GM19238 (cell line): ENCODE measurements around the gene ALDH1A2.
"Not testable (repeated sequence)": the region's sequence is repeated elsewhere in the genome, so short reads cannot be mapped to it uniquely, and the experiment has no call there.

Source experiments
- DNase-seq: peaks from one replicate; pipeline ENCODE4 v3.0.0; 2011; ENCODE audit warnings: low spot score; ENCODE audit not compliant: insufficient read length

ALDH1A2 gene

DNA sequence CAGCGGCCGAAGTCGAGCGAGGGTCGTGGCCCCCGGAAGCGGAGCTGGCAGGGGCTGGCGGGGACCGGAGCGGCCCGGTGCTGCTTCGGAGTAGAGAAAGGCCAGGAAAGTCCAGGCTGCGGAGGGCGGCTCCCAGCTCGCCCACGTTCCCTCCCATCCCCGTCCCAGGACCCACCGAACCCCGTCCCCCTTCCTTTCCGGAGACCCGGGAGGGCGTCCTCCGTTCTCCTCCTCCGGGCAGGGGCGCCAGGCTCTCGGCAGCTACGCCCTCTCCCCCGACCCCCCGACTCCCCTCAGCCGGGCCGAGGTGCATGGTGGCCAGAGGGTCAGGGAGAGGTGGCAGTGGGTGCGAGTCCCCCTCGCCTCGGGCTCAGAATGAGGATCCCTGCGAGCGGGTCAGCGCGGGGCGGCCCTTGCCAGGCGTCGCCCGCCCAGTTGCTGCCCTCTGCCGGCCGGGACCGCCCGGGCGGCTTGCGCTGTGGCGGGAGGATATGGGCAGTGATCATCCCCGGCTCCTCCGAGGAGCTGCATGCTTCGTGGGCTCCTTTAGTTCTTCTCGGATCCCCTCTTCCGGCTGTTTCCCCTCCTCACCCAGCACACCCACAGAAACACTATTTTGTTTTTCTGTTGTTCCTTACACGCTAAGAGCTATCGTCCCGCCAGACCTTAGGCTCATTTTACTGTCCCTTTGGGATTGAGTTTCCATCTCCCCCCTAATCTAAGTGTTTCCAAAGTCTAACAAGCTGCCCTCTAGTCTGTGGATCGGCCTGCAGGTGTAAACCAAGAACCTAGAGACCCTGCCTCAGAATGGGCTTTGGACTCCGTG, 744 bp upstream of the ALDH1A2 start:
- peak; percentile 31 for DNase-seq

DNA sequence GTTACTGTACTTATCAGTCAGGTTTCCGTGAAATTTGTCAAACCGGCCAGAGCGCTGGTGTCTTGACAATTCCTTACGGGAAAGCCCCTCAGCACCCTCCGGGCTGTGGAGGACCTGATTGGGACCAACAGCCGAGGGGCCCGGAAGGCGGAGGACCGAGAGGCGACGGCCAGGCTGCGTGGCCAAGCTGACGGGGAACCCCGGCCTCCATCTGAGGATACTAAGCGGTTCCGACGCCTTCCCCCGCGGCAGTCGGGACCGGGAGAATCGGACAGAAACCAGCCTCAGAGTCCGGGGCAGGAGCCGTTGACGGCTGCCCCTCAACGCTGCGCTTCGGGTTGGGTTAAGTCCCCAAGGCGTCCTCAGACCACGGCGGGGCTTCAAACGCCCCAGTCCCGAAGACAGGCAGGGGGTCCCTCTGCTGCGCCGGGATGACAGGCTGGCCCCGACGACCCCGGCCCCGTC, 499 bp downstream of the ALDH1A2 start:
- no peak for DNase-seq

DNA sequence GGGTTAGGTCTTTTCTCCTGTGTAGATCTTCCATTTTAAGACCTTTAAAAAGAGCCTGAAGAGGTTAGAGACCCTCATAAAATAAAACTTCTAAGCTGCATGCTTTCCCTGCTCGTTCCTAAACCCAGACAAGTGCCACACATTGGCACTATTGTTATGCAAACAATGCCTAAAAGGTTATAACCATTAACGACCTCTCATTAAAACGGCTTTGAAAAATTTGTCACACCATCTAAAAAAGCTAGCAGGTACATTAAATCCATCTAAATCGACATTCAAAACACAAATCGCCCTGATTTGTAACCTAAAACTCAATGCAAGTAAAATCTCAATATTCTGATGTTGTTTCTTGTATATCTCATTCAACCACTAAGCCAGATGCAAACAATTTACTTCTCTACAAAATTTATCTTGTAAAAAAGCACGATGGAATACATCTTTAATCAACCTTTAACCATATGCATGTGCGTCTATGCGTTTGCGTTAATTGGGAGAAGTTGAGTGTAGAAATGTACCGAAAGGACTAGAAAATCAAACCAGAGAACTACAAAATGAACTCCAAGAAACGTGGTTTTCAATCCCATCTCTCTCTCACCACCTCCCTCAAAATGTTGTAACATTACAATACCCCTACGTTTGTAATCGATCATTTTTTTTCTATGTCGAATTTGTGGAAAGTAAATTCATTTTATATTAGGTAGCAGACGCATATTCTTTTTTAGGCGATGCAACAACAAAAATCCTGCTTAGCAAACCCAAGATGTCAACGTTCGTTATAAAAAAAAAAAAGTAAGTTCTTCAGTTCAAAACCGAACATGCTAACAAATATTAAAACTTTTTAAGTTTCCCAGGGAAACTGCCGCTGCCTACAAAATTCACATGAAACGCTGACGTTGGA, 1.2 kb downstream of the ALDH1A2 start:
- no peak for DNase-seq

DNA sequence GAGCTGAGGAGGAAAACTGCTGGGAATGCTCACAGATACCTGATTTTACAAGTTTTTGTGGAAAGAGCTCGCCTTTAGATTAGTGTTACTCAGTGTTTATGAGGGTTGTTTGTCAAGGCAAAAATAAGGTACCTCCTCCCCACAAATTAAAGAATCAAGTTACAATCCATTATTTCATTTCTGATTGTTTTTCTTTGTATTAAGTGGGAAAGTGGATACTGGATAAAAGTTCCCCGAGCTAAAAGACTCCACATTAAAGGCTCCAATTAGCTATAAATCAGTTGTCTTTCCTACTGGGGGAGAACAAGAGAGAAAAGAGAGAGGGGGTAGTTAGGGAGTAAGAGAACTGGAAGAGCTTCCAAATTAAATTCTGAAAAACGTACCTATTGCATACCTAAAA, 1.9 kb downstream of the ALDH1A2 start:
- no peak for DNase-seq

DNA sequence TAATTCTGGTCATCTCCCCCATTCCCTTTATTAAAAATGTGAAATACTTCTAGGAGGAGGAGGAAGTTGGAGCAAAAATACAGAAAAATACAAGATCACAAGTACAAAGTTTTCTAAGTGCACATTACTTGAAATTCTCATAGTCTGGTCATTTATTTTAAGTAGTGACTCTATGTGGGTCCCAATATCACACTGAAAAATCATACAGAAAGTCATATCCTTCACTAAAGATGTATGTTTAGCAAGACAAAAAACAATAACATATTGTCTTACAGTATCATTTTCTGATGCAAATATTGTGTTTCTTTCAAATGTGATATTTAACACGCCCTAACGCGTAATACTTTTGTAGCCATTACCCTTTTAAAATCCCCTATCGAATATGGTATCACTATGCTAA, 2.5 kb downstream of the ALDH1A2 start:
- no peak for DNase-seq

DNA sequence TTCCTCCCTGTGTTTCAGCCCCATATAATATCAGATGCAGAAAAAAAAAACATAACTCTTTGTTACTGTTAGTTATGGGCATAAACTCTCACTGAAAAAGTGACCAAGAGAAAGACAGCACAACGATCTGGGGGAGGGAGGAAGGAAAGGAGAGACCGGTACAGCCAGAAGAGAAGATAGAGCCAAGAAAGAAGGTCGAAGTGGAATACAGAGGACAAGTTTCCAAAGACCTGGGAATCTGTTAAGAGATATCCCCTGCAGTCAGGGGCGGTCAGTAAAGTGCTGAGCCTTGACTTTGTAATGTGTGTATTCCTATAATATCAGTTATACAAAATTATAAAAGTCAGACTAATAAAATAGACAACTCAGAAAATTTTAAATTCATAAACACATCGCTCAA, 3.3 kb downstream of the ALDH1A2 start:
- DNase-seq: no peak

DNA sequence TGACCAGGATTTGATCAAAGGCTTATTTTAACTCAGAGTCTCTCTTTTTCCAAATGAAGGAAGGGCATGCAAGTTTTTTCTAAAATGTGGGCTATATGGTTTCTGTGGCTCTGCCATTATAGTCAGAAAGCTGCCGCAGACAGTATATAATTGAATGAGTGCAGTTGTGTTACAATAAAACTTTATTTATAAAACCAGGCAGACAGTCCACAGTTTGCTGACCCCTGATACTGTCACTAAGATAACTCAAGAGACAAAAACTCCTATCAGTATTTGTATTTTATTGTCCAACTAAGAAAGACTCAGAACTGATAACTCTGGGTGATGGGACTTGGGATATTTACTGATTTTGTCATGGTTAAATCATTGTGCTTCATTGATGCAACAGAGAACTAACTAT, 4.9 kb downstream of the ALDH1A2 start:
- DNase-seq: no peak

DNA sequence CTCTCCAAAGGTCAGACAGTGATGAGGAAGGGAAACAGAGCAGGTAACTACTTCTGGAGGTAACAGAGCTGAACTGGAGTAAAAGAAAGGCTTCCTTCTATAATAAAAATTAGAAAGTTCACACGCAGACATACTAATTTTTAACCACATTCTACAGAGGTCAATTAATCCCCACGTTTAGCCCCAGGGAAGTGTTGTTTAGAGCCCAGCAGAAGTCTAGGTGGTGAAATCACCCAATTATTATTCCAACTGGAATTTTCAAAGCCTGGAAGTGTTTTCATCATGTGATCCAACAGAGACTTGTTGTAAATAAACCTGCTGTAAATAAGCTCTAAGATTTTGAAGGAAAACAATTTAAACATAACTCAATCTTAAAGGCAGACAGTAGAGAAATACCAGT, 6.8 kb downstream of the ALDH1A2 start:
- no peak for DNase-seq

DNA sequence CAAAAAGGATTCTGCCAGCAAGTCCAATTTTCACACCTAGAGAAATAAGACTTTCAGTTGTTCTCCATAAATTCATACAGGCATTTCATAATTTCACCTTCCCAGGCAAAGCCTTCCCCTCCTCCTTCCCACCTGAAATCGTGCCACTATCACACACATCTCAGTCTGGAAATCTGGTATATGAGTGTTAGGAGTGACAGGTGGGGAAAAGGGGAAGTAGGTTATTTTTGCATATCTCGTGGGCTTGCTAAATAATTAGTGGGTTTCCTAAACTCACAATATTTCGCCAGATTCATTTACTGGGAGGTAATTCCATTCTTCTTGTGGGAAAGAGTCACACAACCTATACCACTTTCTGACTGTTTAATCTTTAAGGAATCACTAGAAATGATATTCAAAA, 7.4 kb downstream of the ALDH1A2 start:
- DNase-seq: no peak

DNA sequence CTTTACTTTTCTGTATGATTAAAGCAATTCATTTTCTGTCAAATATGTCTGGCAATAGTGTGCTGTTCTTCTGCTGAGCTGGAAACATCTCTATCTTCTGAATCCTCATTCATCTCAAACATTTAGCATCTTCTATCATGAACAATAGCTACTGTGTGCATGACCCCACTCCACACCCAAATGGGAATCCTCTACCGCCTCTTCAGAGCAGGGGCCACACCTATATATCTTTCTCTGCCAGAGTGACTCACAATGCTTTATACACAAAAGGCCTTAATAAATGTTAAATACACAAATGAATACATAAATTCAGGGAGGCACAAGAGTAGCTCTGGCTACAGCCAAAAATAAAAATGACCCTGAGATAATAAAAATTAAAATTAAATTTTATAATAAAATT, 8.0 kb downstream of the ALDH1A2 start:
- no peak for DNase-seq

DNA sequence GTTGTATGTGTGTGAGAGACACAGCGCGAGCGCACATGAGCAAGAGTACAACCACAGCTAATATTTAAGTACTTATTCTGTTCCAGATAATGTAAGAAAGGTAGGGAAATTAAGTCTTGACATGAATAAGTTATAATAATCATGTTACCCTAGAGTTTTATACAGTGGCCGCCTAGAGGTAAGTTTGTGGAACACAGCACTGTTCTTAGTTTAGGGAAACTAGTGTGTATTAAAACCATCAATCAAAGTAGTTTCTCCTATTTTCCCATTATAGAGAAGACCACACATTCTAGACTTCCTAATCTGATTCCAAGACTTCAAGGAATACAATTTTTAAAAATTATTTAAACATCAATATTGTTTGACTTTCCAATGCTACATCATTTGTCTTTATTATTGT, 9.5 kb downstream of the ALDH1A2 start:
- no peak for DNase-seq

DNA sequence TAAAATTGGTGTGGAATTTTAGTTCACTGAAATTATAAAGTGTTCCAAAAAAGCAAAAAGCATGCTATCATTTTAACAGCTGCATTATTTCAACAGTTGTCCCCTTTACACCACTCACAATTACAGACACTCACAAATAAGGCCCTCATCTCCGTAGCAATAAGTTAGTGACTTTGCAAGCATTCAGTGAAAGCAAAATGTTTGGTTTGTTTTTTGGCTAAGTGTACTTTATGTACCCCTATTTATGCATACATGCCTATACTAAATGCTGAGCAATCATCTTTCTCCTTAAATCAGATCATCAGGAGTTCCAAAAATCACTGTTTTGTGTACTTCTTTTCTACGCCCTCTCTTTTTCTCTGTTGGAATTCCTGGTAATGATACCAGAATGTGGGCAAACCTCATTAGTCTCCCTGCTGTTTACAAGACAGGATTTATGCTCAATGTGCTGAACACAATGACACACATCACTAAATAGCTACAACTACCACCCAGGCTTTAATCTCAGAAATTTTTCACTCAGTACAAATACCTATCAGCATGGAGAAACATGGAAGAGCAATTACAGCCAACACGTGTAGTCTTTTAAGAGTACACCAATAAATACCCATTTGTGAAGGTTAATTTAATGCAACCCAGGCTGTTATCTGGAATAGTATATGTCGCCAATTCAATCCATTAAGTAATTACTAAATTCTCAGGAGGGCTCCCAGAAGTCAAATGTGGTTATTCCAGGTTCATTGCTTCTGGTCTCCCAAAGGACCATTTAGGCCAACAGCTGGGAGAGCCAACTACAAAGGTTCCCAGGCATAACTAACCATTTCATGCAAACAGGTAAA, 12.0 kb downstream of the ALDH1A2 start:
- no peak for DNase-seq

DNA sequence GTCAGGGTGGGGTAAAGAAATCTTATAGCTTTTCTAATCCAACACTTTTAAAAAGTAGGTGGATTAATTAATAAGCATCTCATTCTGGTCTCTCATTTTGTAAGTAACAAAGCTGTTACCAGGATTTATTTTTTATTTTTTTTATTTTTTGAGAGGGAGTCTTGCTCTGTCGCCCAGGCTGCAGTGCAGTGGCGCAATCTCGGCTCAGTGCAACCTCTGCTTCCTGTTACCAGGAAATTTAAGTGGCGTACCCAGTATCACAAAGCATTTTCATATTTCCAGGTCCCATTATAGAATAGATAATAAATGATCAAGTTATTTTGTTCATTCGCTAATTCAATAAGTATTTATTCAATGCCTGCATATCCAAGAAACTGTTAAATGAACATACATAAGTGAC, 13.2 kb downstream of the ALDH1A2 start:
- no peak for DNase-seq

DNA sequence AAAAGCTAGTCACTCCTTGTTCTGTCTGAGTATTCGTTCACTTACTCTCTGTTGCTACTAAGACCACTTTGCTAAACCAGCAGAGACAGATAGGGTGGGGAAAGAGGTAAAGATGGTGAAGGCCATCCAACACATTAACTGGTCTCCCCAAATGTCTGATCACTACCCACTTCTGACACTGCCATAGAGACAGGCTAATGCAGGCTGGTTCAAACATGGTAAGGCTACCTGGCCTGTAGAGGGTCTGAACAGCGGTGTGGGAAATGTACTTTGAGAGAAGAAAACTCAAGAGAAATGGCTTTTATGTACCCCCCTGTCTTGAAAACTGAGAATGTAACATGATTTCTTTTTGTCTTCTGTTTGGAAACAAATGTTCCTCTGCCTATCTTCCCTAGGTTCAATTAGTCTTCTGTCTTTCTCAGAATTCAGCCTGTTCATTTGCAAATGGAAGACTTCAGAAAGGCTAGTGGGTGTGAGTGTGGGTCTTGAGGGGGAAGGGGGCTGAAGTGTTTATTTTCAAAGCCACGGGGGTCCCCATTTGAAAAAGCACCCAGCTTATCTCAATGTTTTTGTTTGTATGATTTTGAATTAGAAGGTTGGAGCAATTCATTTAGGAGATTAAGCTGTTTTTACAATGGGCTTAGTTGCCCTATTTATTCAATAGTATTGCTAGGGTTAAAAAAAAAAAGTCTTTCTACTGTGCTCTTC, 15.8 kb downstream of the ALDH1A2 start:
- no peak for DNase-seq

DNA sequence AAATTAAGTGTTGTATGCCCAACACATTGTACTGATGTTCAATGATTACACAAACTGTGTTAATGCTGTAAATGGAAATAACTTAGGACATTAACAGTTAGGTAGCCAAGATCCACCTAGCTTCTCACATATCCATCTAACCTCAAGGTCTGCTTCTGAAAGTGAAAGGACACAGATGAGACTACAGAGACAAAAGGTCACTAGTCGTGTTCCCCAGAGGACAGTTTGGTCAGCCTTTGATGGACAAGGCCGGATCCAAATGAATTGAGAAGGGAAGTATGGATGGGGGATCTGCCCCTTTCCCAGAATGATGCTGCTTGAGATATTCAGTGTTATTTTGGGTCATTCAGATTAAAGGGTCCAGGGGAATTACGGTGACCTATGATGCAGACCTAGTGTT, 17.2 kb downstream of the ALDH1A2 start:
- DNase-seq: no peak

DNA sequence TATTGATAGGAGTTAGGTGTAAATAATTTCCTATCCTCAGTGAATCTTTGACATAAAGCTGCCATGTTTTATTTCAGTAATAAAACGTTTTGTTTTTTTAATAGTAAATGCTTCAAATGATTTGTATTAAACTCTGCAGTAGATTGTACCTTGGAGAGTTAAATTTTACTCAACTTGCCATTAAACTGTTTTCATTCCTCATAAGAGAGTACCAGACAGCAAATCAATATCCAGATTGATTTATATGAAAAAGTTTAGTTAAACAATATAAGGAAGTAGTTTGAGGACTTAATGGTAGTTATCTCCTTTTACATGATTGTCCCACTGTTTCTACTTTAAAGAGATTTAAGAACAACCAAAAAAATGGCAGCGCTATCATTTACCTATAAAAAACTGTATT, 18.4 kb downstream of the ALDH1A2 start:
- no peak for DNase-seq

DNA sequence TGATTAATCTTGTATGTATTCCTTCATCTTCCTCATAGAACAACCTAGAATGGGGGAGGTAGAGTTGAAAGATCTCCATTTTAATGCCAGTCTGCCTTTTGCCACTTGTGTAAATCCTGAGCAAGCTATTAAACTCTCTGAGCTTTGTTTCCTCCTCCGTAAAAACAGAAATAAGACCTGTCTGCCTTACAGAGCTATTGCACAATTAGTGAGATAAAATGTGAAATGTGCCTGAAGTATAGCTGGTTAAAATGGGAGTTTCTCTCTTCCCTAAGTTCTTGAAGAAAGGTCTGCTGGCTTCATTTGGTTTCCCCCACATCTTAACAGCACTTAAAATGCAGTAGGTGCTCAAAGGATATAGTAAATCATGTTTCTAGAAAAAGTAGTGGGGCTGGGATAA, 19.0 kb downstream of the ALDH1A2 start:
- DNase-seq: no peak

DNA sequence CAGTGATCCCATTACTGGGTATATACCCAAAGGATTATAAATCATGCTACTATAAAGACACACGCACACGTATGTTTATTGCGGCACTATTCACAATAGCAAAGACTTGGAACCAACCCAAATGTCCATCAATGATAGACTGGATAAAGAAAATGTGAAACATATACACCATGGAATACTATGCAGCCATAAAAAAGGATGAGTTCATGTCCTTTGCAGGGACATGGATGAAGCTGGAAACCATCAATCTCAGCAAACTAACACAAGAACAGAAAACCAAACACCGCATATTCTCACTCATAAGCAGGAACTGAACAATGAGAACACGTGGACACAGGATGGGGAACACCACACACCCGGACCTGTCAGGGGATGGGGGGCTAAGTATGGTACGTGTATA, 20.1 kb downstream of the ALDH1A2 start:
- DNase-seq: not testable (repeated sequence)

DNA sequence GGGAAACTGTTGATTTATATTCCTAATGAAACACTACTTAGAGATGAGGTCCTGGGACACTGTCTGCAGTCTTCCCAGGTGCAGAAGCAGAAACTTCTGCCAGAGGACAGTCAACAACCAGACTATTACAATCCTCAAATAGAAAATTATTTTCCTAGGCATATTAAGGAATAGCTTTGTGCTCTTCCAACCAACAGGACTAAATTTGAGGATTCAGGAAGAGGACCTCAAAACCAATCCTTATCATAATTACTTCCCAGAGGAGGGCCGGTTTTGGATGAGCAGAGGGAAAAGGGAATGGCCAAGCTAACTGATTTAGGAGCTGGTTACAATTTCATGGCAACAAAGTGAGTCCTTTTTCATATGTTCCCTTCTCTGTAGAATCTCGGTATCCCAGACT, 21.0 kb downstream of the ALDH1A2 start:
- DNase-seq: no peak

DNA sequence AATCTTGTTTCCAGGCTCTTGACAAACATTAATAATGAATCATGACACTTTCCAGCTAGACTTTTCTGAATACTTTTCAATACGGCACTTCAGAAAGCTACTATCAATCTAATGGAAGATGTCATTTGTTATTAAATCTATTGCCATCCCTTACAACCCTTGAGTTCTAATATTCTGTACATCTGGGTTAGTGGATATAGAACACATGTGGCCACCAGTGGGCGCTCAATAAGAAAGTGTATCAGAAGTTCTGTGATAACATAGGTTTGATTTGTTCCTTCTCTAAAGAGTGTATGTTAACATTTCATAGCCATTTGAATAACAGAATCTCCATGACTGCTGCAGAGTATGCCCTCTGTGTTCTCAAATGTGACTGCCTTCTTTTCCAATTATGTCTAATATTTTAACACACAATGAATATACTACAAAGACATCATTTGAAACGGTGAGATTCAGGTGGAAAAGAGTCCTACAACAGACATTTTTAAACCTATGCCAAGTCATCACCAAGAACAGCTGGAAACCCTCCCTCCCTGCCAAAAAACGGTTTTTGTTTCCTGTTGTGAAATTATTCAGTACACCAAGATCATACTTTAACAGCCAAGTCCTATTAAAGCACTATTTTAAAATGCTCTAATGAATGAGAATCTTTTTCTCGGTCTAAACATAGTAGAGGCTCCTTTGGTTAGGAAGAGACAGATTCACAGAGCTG, 22.2 kb downstream of the ALDH1A2 start:
- no peak for DNase-seq
